Panc1 (cell line): ENCODE measurements around the gene GUCY2C. TPM values are rescaled to one million over a fixed set of nuclear protein-coding genes. Genes with fewer than 3 reads are reported as not detected.

Experiments used
- ATAC-seq: fragments of 200-7000 bp; cut with Tn5 transposase; 2 replicates; pipeline ENCODE4 v1.9.1; 2020; ENCODE audit warnings: mild to moderate bottlenecking, moderate library complexity
- BruUV-seq: library from RNA; stranded (reverse); fragments of 400-500 nt; replicated peaks from 2 replicates; lab custom pipeline; 2021; lab: Mats Ljungman, UMichigan
- CTCF ChIA-PET: fragments of 300-600 bp; sonication (Branson Sonifier 250); formaldehyde crosslinking; loops from one replicate; lab custom pipeline; 2022; ENCODE audit warnings: antibody characterized with exemption; lab: Charles Lee
- POLR2A ChIA-PET: fragments of 300-600 bp; sonication (Branson Sonifier 250); formaldehyde crosslinking; loops from one replicate; lab custom pipeline; 2022; ENCODE audit warnings: antibody characterized with exemption; lab: Charles Lee
- DNase-seq: peaks from one replicate; pipeline ENCODE4 v3.0.0-alpha.2; 2010; ENCODE audit warnings: low read depth, low spot score
- H3K27ac ChIP-seq: 2 replicates; pipeline ENCODE4 v1.5.1; 2011; ENCODE audit warnings: mild to moderate bottlenecking, low read length, inconsistent platforms
- H3K27me3 ChIP-seq: fragments of 200-500 bp; sonication (Bioruptor generic); 2 replicates; pipeline ENCODE4 v1.6.0; 2014; ENCODE audit warnings: low read length, inconsistent platforms; ENCODE audit not compliant: control insufficient read depth, insufficient read depth
- H3K36me3 ChIP-seq: fragments of 200-500 bp; sonication (Bioruptor generic); 2 replicates; pipeline ENCODE4 v1.5.1; 2014; ENCODE audit warnings: inconsistent platforms, mild to moderate bottlenecking, low read length, moderate library complexity; ENCODE audit not compliant: control insufficient read depth, insufficient read depth
- H3K4me1 ChIP-seq: 2 replicates; pipeline ENCODE4 v1.5.1; 2011; ENCODE audit warnings: inconsistent platforms, mild to moderate bottlenecking, low read length, moderate library complexity; ENCODE audit not compliant: control insufficient read depth, insufficient read depth
- H3K4me3 ChIP-seq, 2 experiments: 2 replicates each; pipeline ENCODE4 v1.5.1; 2011 to 2012; ENCODE audit warnings: low read depth in 2 of 2, low read length in 2 of 2, mild to moderate bottlenecking in 2 of 2, inconsistent platforms in 1 of 2, moderate library complexity in 1 of 2
- H3K9me3 ChIP-seq: fragments of 200-500 bp; sonication (Bioruptor generic); 2 replicates; pipeline ENCODE4 v1.5.1; 2014; ENCODE audit warnings: low read depth, mild to moderate bottlenecking, inconsistent platforms, low read length, moderate library complexity; ENCODE audit not compliant: control insufficient read depth, insufficient read depth
- CTCF ChIP-seq: fragments of 450-650 bp; IDR thresholded peaks from 2 replicates; pipeline ENCODE4 v1.5.1; 2017; ENCODE audit warnings: mild to moderate bottlenecking
- POLR2AphosphoS5 ChIP-seq: IDR thresholded peaks from 2 replicates; pipeline ENCODE4 v1.6.1; 2012; ENCODE audit warnings: mild to moderate bottlenecking, low read depth, low read length, moderate library complexity
- REST ChIP-seq, 2 experiments: IDR thresholded peaks; 2 replicates each; pipeline ENCODE4 v1.6.1; 2011 to 2012; ENCODE audit warnings: low read depth in 2 of 2, control low read depth in 1 of 2, low read length in 1 of 2, mild to moderate bottlenecking in 1 of 2, moderate library complexity in 1 of 2; ENCODE audit not compliant: insufficient read depth in 1 of 2
- SIN3A ChIP-seq: IDR thresholded peaks from 2 replicates; pipeline ENCODE4 v1.6.1; 2012; ENCODE audit warnings: low read depth, mild to moderate bottlenecking, low read length, moderate library complexity, borderline replicate concordance; ENCODE audit not compliant: insufficient read depth
- TCF7L2 ChIP-seq: IDR thresholded peaks from 2 replicates; pipeline ENCODE4 v1.6.1; 2011; ENCODE audit warnings: mild to moderate bottlenecking, low read depth, low read length, inconsistent platforms
- in situ Hi-C: cut with HindIII; loops from 2 replicates; pipeline ENCODE4 v1.10.0; 2016; ENCODE audit warnings: low sequenced_read_pairs, low pct_unique_long_range_greater_than_20kb
- intact Hi-C: fragments of 100-400 bp; cut with micrococcal nuclease; formaldehyde crosslinking; loops from one replicate; pipeline ENCODE4 v1.10.0; 2022; ENCODE audit not compliant: unreplicated experiment
- total RNA-seq: library from RNA; stranded (reverse); gene quantifications from one replicate; pipeline ENCODE4 v1.2.1, GENCODE V29; 2021; ENCODE audit not compliant: unreplicated experiment

GUCY2C gene
- total RNA-seq, 1 experiment from 2014 or later = 0.13 TPM

- ATAC-seq (no peak), DNase-seq (no peak)
- Histone ChIP-seq H3K27me3 (no peaks in the 10 kb centered on the region), H3K4me1 (no peaks in the 10 kb centered on the region), H3K36me3 (no peaks in the 10 kb centered on the region), H3K4me3 (no peak overlapping the region), H3K9me3 (0 out of 2 replicates have a peak, but pooled peaks cover 3% of the 10 kb centered on the region), H3K27ac (no peak overlapping the region)
- CTCF ChIA-PET = no interaction called here
- POLR2A ChIA-PET = no interaction called here
- in situ Hi-C loops (no loop called here), intact Hi-C loops (no loop called here)
- BruUV-seq = no TSS peak
- TF ChIP-seq POLR2AphosphoS5 = no peak
- TF ChIP-seq CTCF = no peak
- no peak for TF ChIP-seq TCF7L2
- no peak for TF ChIP-seq REST (IDR thresholded peaks at IDR 0.05; ENCODE audit: insufficient read depth in 1 of 2, low read depth in 2 of 2, low read length in 1 of 2)
- TF ChIP-seq SIN3A = no peak
Measured at GRCh38 chr12:14613718-14614117, 82.7 kb downstream of the GUCY2C start.

GRCh38 chr12:14612898-14613445, 83.4 kb downstream of the GUCY2C start:
- in situ Hi-C loops = no loop called here

More at GRCh38 chr12:14612898-14613445, 83.4 kb downstream of the GUCY2C start:
- POLR2A ChIA-PET = no interaction called here
- Histone ChIP-seq H3K4me1 (no peaks in the 10 kb centered on the region), H3K27ac (no peak overlapping the region), H3K4me3 (no peak overlapping the region), H3K36me3 (no peaks in the 10 kb centered on the region), H3K27me3 (no peaks in the 10 kb centered on the region), H3K9me3 (0 out of 2 replicates have a peak, but pooled peaks cover 3% of the 10 kb centered on the region)
- no TSS peak for BruUV-seq
- ATAC-seq = no peak
- TF ChIP-seq SIN3A (no peak), TCF7L2 (no peak), POLR2AphosphoS5 (no peak), CTCF (no peak), REST (IDR thresholded peaks at IDR 0.05; ENCODE audit: insufficient read depth in 1 of 2, low read depth in 2 of 2, low read length in 1 of 2) (no peak)
- intact Hi-C loops = no loop called here
- no peak for DNase-seq
- CTCF ChIA-PET = no interaction called here
